T-helper 1 cell treated with Interleukin-12 subunit alpha and Interleukin-12 subunit beta and Interleukin-4 antibody, amounts not matched to agents 30 μg/mL and 1 μg/mL, for 36 hours (primary cell): ENCODE results near the gene ARID5A.
A peak's percentile ranks its signal among the peaks of the same experiment; 100 is the strongest.

Source experiments
- H3K27ac Mint-ChIP-seq: one replicate; pipeline ENCODE4 v1.8.0; 2021; ENCODE audit warnings: mild to moderate bottlenecking, mixed read lengths
- H3K27me3 Mint-ChIP-seq: one replicate; pipeline ENCODE4 v1.8.0; 2021; ENCODE audit warnings: low read depth, mixed read lengths
- H3K36me3 Mint-ChIP-seq: one replicate; pipeline ENCODE4 v1.8.0; 2021; ENCODE audit warnings: low read depth, mixed read lengths
- H3K4me1 Mint-ChIP-seq: one replicate; pipeline ENCODE4 v1.8.0; 2021; ENCODE audit warnings: low read depth, mixed read lengths
- H3K4me3 Mint-ChIP-seq: one replicate; pipeline ENCODE4 v1.8.0; 2021; ENCODE audit warnings: mild to moderate bottlenecking, moderate library complexity, mixed read lengths
- H3K9me3 Mint-ChIP-seq: one replicate; pipeline ENCODE4 v1.8.0; 2021; ENCODE audit warnings: mixed read lengths

ARID5A gene

DNA sequence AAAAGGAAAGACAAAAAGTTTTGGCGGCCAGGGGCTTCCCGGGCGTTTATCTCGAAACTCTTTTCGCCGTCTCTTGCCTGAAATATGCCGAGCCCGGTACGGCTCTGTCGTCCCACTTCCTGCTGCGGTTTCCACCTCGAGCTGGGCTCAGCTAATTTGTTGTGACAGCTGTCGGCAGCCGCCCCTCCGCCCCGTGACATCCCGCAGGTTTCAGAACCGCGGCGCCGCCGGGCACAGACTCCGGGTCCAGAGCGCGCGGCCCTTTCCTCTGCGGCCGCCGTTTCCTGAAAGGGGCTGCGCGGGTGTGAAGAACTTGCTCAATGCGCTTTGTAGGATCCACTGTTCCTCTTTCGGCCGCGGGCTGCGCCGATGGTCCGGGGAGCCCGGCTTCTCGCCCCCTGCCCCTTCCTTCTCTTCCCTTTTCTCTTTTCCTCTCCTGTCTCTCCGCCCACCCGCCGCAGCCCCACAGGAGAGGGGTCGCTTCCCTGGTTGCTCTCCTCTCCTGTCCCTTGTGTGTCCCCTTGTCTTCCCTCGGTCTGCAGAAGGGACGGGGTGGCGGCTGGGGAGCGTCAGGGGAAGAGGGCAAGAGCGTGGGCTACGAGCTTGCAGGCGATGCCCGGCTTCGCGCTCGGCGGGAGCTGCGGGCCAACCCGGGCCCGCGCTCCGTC, 648 bp downstream of the ARID5A start:
- Mint-ChIP-seq H3K36me3 (peaks cover 35% of the 10 kb centered on the region), H3K27me3 (no peaks in the 10 kb centered on the region), H3K4me3 (peak overlapping the region; percentile 98), H3K27ac (peak overlapping the region; percentile 97), H3K9me3 (no peaks in the 10 kb centered on the region), H3K4me1 (peaks cover 59% of the 10 kb centered on the region)

DNA sequence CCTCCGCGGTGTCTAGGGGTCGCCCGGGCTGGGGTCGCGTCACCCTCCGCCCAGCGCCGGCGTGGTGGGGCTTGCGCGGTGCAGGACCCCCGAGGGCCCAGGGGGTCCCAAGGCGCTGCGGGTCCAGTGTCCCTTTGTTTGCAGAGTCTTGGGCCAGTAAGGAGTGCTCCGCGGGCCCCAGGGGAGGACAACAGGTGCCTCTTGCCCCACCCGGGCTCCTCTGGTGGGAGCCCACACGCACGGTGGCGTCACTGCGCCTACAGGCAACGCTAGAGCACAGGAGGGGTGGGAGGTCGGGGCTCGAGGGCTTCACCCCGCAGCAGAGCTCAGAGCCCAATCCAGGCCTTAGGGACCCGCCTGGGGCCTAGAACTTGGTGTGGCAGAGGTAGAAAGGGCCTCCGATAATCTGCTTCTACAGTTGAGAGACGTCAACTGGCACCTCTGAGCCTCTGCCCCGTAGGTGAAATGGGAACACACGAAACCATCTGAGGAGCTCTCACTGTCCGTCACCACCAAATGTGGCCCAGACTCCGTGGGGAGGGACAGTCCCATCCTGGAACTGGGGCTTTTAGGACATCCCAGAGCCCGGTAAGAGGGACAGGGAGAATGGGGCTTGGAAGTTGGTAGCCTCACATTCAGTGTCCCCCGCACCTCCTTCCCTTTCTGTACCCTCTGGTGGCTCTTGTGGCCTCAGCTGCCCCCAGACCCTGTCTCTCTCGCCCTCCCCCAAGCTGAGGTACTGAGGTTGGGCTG, 1.4 kb downstream of the ARID5A start:
- Mint-ChIP-seq H3K36me3 (peaks cover 41% of the 10 kb centered on the region), H3K27me3 (no peaks in the 10 kb centered on the region), H3K4me1 (peaks cover 59% of the 10 kb centered on the region), H3K9me3 (no peaks in the 10 kb centered on the region), H3K27ac (peak overlapping the region; percentile 90), H3K4me3 (peak overlapping the region; percentile 98)

DNA sequence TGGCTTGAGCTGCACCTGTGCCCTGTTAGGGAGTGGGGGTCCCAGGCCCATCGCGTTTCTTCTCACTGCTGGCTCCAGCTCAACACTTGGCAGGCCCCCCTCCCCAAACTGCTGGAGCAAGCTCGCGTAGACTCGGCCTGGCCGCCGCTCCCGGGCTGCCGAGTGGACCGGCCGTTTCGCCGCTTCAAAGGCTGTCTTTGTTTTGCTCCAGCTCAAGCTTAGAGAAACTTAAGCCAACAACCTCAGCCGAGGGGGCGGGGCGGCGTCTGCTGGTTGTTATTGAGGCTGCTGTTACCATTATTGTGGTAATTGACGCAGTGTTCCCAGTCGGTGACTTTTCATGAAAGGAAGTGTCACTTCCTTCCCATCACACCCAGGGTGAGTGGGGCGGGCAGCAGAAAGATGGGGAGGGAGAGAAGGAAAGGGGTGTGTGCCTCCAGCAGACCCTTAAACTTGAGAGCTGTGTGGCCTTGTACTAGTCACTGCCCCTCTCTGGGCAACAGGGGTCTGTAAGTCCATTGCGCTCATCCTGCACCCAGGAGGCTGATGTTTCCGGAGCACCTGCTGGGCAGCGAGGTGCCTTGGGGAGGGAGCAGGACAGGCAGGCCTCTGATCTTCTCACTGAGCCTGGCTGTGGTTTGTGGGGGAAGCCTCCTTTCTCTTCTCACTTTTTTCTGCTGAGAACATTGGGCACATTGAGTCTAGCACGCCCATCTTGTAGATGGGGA, 2.1 kb downstream of the ARID5A start:
- Mint-ChIP-seq H3K4me1 (peaks cover 58% of the 10 kb centered on the region), H3K36me3 (peaks cover 49% of the 10 kb centered on the region), H3K9me3 (no peaks in the 10 kb centered on the region), H3K27me3 (no peaks in the 10 kb centered on the region), H3K27ac (peak overlapping the region; percentile 90), H3K4me3 (peak overlapping the region; percentile 98)

DNA sequence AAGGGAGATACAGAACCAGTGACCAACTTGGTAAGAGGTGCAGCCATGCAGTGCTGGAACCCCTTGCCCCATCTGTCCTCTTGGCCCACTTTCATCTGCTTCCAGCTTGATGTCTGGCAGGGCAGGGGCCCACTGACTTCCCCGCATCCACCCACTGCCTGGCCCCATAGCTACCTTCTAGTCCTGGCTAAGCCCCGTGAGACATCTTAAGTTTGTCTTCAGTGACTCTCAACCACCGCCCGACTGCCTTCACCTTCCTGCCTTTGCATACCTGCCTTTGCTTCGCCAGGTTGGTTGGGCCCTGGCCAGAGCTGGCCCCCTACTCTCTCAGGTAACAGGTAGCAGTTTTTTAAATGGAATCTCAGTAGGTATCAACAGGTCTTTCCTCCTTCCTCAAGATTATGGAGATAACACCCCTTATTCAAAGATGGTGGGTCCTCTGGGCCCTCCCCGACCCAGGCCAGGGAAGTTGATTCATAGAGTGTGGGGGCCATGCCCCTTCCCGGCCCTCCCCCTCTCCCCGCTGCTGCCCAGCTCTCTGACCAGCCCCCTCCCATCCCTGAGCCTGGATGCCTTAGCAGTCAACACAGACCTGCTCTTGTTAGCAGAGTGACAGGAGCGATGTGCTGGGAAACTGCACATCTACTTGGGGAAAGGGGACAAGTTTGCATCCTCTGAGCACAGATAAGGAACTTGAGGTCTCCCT, 2.8 kb downstream of the ARID5A start:
- peak overlapping the region; percentile 98 for H3K4me3 Mint-ChIP-seq
- H3K36me3 Mint-ChIP-seq = peaks cover 56% of the 10 kb centered on the region
- no peaks in the 10 kb centered on the region for H3K27me3 Mint-ChIP-seq
- H3K27ac Mint-ChIP-seq = peak overlapping the region; percentile 90
- H3K9me3 Mint-ChIP-seq = no peaks in the 10 kb centered on the region
- H3K4me1 Mint-ChIP-seq = peaks cover 58% of the 10 kb centered on the region

GRCh38 chr2:96540136-96540535, 3.6 kb downstream of the ARID5A start:
- no peaks in the 10 kb centered on the region for H3K9me3 Mint-ChIP-seq
- peaks cover 61% of the 10 kb centered on the region for H3K36me3 Mint-ChIP-seq
- H3K4me3 Mint-ChIP-seq = peak overlapping the region; percentile 98
- H3K27ac Mint-ChIP-seq = peak overlapping the region; percentile 36
- H3K27me3 Mint-ChIP-seq = no peaks in the 10 kb centered on the region
- peaks cover 58% of the 10 kb centered on the region for H3K4me1 Mint-ChIP-seq

DNA sequence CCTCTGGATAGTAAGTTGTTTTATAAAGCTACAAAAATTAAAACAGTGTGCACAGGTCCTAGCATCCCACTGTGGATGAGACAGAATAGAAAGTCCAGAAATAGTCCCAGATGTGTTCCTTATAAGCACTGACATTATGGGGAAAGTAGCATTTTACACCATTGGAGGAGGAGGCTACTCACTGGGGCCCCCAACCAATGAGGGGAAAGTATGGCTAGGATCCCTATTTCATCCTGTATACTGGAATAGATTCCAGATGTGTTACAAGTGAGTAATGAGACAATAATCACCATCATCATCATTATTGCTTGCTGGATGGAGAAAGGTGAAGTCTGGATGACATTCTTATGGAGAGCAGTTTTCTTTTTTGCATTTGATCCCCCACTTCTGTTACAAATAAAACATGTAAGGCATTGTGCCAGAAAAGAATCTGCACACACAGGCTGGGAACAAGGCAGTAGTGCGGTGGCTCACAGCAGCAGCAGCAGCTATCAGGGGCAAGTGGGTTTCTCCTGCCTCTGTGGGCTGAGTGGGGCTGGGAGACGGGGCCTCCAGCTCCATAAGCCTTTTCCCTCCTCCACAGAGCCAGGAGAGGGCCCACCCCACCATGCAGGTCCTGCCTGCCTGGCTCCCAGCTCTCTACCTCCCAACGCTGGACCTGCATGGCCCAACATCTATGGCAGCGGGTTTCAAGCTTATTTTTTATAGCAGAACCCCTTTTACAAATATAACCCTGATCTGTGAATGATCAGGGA, 5.0 kb downstream of the ARID5A start:
- H3K36me3 Mint-ChIP-seq = peaks cover 73% of the 10 kb centered on the region
- peaks cover 60% of the 10 kb centered on the region for H3K4me1 Mint-ChIP-seq
- no peaks in the 10 kb centered on the region for H3K27me3 Mint-ChIP-seq
- H3K4me3 Mint-ChIP-seq = peak overlapping the region; percentile 46
- no peak overlapping the region for H3K27ac Mint-ChIP-seq
- no peaks in the 10 kb centered on the region for H3K9me3 Mint-ChIP-seq

DNA sequence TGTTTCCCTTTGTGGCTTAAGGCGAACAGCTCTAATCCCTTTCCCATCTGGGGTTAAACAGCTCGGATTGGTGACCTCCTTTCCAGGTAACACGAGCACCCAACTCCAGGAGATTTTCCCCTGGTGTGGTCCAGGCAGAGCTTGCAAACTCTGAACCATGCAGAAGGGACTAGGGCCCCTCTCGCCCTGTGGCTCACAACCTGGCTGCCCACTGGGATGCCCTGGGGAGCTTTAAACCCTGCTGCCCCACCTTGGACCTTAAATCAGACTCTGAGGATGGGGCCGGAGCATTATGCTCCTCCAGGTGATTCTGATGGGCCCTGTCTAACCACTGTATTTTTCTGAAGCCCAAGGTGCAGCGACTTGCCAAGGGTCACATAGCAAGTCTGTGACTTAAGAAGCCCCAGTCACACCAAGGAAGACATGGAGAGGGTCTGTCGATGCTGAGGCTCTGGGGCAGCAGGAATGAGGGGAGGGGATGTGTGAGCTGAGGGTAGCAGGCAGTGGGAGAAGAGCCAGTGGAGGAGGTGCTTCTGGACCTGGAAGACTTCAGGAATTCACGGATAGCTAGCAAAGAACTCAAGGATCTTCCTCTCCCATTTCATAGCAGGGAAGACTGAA, 5.9 kb downstream of the ARID5A start:
- Mint-ChIP-seq H3K9me3 (no peaks in the 10 kb centered on the region), H3K36me3 (peaks cover 80% of the 10 kb centered on the region), H3K27me3 (no peaks in the 10 kb centered on the region), H3K27ac (no peak overlapping the region), H3K4me1 (peaks cover 66% of the 10 kb centered on the region), H3K4me3 (peak overlapping the region; percentile 17)

- Mint-ChIP-seq H3K4me1 (peaks cover 52% of the 10 kb centered on the region), H3K36me3 (peaks cover 63% of the 10 kb centered on the region), H3K4me3 (peak overlapping the region; percentile 63), H3K9me3 (no peaks in the 10 kb centered on the region), H3K27ac (peak overlapping the region; percentile 84), H3K27me3 (no peaks in the 10 kb centered on the region)
These were observed 9.8 kb downstream of the ARID5A start for GRCh38 chr2:96546321-96546720.

GRCh38 chr2:96546797-96547196, 10.2 kb downstream of the ARID5A start:
- no peaks in the 10 kb centered on the region for H3K27me3 Mint-ChIP-seq
- peak overlapping the region; percentile 46 for H3K27ac Mint-ChIP-seq
- peaks cover 58% of the 10 kb centered on the region for H3K36me3 Mint-ChIP-seq
- no peaks in the 10 kb centered on the region for H3K9me3 Mint-ChIP-seq
- H3K4me1 Mint-ChIP-seq = peaks cover 49% of the 10 kb centered on the region
- peak overlapping the region; percentile 25 for H3K4me3 Mint-ChIP-seq

- no peak overlapping the region for H3K27ac Mint-ChIP-seq
- peaks cover 47% of the 10 kb centered on the region for H3K4me1 Mint-ChIP-seq
- no peaks in the 10 kb centered on the region for H3K9me3 Mint-ChIP-seq
- H3K4me3 Mint-ChIP-seq = peak overlapping the region; percentile 61
- H3K36me3 Mint-ChIP-seq = peaks cover 58% of the 10 kb centered on the region
- no peaks in the 10 kb centered on the region for H3K27me3 Mint-ChIP-seq
These were observed 10.7 kb downstream of the ARID5A start for GRCh38 chr2:96547203-96547641.

DNA sequence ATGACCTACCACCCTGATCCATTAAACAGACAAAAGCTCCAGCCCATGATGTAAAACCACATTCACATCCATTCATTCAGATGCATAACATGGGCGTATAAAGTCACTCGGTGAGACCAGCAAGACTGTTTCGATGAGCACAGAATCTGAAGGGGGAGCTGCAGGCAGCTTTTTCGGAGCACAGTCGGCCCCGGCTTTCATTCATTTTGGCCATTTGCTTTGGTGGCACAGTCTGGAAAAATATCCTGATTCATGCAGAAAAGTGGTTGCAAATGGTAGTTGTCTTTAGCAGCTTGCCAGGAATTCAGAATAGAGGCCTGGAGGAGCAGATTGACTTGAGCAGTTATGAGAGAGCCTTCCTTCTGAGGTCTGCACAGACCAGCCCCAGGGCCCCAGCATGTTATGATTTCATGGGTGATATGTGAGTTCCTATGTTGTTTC, 11.2 kb downstream of the ARID5A start:
- Mint-ChIP-seq H3K9me3 (no peaks in the 10 kb centered on the region), H3K27ac (no peak overlapping the region), H3K36me3 (peaks cover 54% of the 10 kb centered on the region), H3K4me1 (peaks cover 44% of the 10 kb centered on the region), H3K27me3 (no peaks in the 10 kb centered on the region), H3K4me3 (peak overlapping the region; percentile 61)

DNA sequence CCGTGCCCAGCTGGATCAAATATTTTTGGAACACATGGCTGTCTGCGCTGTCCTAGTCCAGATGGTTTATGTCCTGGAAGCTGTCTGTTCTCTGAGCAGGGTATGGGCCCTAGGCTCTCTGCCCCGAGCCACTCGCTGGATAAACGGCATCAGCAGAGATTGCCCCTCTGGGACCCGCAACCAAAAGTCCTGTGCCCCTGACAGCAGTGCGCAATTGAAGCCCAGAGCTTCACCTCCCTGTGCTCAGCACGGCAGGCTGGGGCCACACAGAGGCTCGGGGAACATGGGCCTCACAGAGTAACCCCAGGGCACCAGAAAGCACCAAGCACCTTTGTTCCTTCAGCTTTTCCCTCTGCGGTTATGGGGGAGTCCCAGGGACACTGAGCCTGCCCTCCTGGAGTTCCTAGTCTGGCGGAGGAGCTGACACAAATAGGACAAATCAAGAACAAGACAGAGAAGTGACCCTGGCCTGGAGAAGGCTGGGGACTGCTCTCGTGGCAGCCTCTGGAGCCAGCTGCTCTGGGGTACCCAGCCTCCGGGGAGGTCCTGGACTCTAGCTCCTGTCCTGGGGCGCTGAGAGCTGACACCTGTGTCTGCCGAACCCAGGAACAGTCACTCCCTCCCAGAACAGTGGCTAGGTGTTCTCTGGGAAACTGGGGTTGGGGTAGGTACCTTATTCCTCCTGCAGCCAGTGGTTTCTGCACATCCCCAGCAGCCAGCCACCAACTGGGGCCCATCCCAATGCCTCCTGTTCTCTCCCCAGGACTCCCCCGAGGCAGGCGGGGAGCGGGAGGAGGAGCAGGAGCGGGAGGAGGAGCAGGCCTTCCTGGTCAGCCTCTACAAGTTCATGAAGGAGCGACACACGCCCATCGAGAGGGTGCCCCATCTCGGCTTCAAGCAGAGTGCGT, 12.3 kb downstream of the ARID5A start:
- no peaks in the 10 kb centered on the region for H3K27me3 Mint-ChIP-seq
- H3K36me3 Mint-ChIP-seq = peaks cover 47% of the 10 kb centered on the region
- H3K27ac Mint-ChIP-seq = no peak overlapping the region
- peaks cover 42% of the 10 kb centered on the region for H3K4me1 Mint-ChIP-seq
- H3K9me3 Mint-ChIP-seq = no peaks in the 10 kb centered on the region
- no peak overlapping the region for H3K4me3 Mint-ChIP-seq

DNA sequence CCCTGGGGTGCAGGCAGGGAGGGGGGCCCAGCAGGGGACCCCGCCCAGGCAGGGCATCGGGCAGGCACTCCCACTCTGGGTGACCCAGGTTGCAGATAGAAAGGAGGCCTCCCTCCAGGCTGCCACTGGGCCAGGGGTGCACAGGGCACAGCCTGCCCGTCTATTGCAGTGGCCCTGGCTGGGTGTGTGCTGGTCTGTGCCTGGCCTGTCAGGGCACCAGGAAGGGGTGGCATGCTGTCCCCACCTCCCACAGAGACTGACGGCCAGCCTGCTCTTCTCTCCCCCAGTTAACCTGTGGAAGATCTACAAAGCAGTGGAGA, 12.9 kb downstream of the ARID5A start:
- Mint-ChIP-seq H3K36me3 (peaks cover 40% of the 10 kb centered on the region), H3K27me3 (no peaks in the 10 kb centered on the region), H3K27ac (no peak overlapping the region), H3K9me3 (no peaks in the 10 kb centered on the region), H3K4me1 (peaks cover 36% of the 10 kb centered on the region), H3K4me3 (no peak overlapping the region)
